ENCODE results near the gene MCF2L. TPM values are rescaled to one million over a fixed set of nuclear protein-coding genes. Genes with fewer than 3 reads are reported as not detected.

The MCF2L gene
- polyA plus RNA-seq, 2 of the 4 experiments (the other 2 are of a cell fraction) = 0.36 to 0.92 TPM

GRCh38 chr13:113095146-113096051 is 126.4 kb downstream of the MCF2L start:
- ATAC-seq (no peak), DNase-seq (ENCODE audit: low read depth in 1 of 2, low spot score in 1 of 2) (no peak), FAIRE-seq (no peak)
- TF ChIP-seq HOXB5 (CRISPR knock-in tag; IDR thresholded peaks at IDR 0.05) = no peak
- no peak for TF ChIP-seq HEYL (CRISPR knock-in tag; IDR thresholded peaks at IDR 0.05)
- no peak for TF ChIP-seq CHD4 (IDR thresholded peaks at IDR 0.05; ENCODE audit: borderline replicate concordance)
- no peak for TF ChIP-seq NR3C1 (IDR thresholded peaks at IDR 0.05)
- TF ChIP-seq EP300 (IDR thresholded peaks at IDR 0.05) = no peak
- no peak for TF ChIP-seq HDAC2 (IDR thresholded peaks at IDR 0.05)
- TF ChIP-seq RNF2 (IDR thresholded peaks at IDR 0.05; ENCODE audit: borderline replicate concordance, low read depth) = no peak
- WGBS (ENCODE audit: missing lambda C conversion rate) = 68% methylated on average over 12 of the region's 25 CpGs
- ChIA-PET CTCF (interaction anchor here (1.1 kb wide), 1 partner anchor 10 kb away, joined by 3 read pairs; no protein-coding TSS in a partner anchor), POLR2A (no interaction called here)
- no peak overlapping the region for H3K27ac ChIP-seq
- H3K4me3 ChIP-seq = no peak overlapping the region
- H3K9me3 ChIP-seq = no peaks in the 10 kb centered on the region
- no peak overlapping the region for H3K4me2 ChIP-seq
- H3K4me1 ChIP-seq = no peaks in the 10 kb centered on the region

- POLR2A ChIA-PET = no interaction called here
- H3K4me3 ChIP-seq = no peak overlapping the region
- H3K9me3 ChIP-seq = no peaks in the 10 kb centered on the region
- ATAC-seq = no peak
- no peaks in the 10 kb centered on the region for H3K4me1 ChIP-seq
- TF ChIP-seq TFCP2L1 (CRISPR knock-in tag; IDR thresholded peaks at IDR 0.05) (no peak), KDM5A (IDR thresholded peaks at IDR 0.05) (no peak), REST (IDR thresholded peaks at IDR 0.05) (no peak), HES2 (IDR thresholded peaks at IDR 0.05) (no peak), SMC3 (IDR thresholded peaks at IDR 0.05) (no peak)
- no peak for DNase-seq (ENCODE audit: low read depth in 1 of 2, low spot score in 1 of 2)
- CTCF ChIA-PET = interaction anchor here (1.1 kb wide), 1 partner anchor 10 kb away, joined by 3 read pairs; no protein-coding TSS in a partner anchor
- no peak overlapping the region for H3K27ac ChIP-seq
- 82% methylated on average over 18 of the region's 61 CpGs for WGBS (ENCODE audit: missing lambda C conversion rate)
- no peak overlapping the region for H3K4me2 ChIP-seq
- no peak for FAIRE-seq
These were observed 127.2 kb downstream of the MCF2L start for GRCh38 chr13:113096052-113096744.

- no peak for ATAC-seq
- H3K27ac ChIP-seq = no peak overlapping the region
- H3K9me3 ChIP-seq = no peaks in the 10 kb centered on the region
- CTCF ChIA-PET = interaction anchor here (1.1 kb wide), 1 partner anchor 11 kb away, joined by 3 read pairs; no protein-coding TSS in a partner anchor
- POLR2A ChIA-PET = no interaction called here
- H3K4me2 ChIP-seq = no peak overlapping the region
- no peaks in the 10 kb centered on the region for H3K4me1 ChIP-seq
- DNase-seq (ENCODE audit: low read depth in 1 of 2, low spot score in 1 of 2) = no peak
- no peak for FAIRE-seq
- no peak for TF ChIP-seq FOSL2 (IDR thresholded peaks at IDR 0.05)
- TF ChIP-seq FOSL2 (CRISPR knock-in tag; IDR thresholded peaks at IDR 0.05) = no peak
- TF ChIP-seq HES2 (IDR thresholded peaks at IDR 0.05) = no peak
- TF ChIP-seq CBX2 (IDR thresholded peaks at IDR 0.05; ENCODE audit: borderline replicate concordance, low read depth) = no peak
- TF ChIP-seq REST (IDR thresholded peaks at IDR 0.05) = no peak
- no peak for TF ChIP-seq EHF (CRISPR knock-in tag; IDR thresholded peaks at IDR 0.05)
- no peak for TF ChIP-seq HOXB13 (CRISPR knock-in tag; IDR thresholded peaks at IDR 0.05; ENCODE audit: low read depth)
- H3K4me3 ChIP-seq = no peak overlapping the region
- 87% methylated on average over 10 of the region's 52 CpGs for WGBS (ENCODE audit: missing lambda C conversion rate)
These were observed 127.8 kb downstream of the MCF2L start for GRCh38 chr13:113096745-113097305.

All from A549 (cell line).